PC-9 (cell line): ENCODE results near the gene PATE4.

Experiments used
- EZH2 ChIP-seq: fragments of 200-600 bp; sonication (generic); IDR thresholded peaks from 2 replicates; pipeline ENCODE4 v1.8.0; 2017; ENCODE audit warnings: antibody characterized with exemption, low read depth
- TF ChIP-seq, protein P1 (sequence below): fragments of 200-600 bp; sonication (generic); conservative IDR thresholded peaks from 2 replicates; pipeline ENCODE4 v1.6.1; 2017; ENCODE audit warnings: mixed run types, antibody characterized with exemption, mild to moderate bottlenecking, moderate library complexity

DNA sequence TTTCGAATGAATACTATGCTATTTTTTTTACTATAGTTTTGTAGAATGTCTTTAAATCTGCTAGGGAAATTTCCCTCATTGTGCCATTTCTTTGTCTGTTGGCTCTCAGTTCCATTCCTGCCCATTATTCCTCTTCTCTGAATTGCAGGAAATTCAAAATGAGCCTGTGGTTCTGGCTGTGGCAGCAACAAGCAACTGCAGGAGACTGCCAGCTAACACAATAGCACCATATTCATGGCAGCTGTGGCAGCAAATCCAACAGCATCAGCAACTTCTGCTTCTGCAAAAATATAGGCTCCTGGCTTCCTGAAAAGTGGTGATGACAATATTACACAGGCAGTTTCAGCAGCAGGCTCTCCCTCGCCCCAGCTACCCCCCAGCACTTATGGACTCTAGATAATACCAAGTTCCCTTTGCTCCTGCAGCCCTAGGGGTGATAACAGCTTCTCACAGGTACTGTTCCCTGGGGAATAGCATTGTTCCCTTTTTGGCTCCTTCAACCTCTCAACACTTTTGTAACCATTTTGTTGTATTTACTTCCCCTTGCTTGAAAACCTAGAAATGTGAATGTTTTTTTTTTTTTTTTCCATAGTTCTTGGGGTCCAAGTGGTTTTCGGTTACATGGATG, 9.3 kb downstream of the PATE4 start:
- TF ChIP-seq EZH2, result no peak
- TF ChIP-seq, protein P1, sequence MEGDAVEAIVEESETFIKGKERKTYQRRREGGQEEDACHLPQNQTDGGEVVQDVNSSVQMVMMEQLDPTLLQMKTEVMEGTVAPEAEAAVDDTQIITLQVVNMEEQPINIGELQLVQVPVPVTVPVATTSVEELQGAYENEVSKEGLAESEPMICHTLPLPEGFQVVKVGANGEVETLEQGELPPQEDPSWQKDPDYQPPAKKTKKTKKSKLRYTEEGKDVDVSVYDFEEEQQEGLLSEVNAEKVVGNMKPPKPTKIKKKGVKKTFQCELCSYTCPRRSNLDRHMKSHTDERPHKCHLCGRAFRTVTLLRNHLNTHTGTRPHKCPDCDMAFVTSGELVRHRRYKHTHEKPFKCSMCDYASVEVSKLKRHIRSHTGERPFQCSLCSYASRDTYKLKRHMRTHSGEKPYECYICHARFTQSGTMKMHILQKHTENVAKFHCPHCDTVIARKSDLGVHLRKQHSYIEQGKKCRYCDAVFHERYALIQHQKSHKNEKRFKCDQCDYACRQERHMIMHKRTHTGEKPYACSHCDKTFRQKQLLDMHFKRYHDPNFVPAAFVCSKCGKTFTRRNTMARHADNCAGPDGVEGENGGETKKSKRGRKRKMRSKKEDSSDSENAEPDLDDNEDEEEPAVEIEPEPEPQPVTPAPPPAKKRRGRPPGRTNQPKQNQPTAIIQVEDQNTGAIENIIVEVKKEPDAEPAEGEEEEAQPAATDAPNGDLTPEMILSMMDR, result no peak
